Measurements from ENCODE around the gene DDX1. TPM values are rescaled to one million over a fixed set of nuclear protein-coding genes. Genes with fewer than 3 reads are reported as not detected.

Gene DDX1
- polyA plus RNA-seq, 2 donors = 40.8 to 70.0 TPM

DNA sequence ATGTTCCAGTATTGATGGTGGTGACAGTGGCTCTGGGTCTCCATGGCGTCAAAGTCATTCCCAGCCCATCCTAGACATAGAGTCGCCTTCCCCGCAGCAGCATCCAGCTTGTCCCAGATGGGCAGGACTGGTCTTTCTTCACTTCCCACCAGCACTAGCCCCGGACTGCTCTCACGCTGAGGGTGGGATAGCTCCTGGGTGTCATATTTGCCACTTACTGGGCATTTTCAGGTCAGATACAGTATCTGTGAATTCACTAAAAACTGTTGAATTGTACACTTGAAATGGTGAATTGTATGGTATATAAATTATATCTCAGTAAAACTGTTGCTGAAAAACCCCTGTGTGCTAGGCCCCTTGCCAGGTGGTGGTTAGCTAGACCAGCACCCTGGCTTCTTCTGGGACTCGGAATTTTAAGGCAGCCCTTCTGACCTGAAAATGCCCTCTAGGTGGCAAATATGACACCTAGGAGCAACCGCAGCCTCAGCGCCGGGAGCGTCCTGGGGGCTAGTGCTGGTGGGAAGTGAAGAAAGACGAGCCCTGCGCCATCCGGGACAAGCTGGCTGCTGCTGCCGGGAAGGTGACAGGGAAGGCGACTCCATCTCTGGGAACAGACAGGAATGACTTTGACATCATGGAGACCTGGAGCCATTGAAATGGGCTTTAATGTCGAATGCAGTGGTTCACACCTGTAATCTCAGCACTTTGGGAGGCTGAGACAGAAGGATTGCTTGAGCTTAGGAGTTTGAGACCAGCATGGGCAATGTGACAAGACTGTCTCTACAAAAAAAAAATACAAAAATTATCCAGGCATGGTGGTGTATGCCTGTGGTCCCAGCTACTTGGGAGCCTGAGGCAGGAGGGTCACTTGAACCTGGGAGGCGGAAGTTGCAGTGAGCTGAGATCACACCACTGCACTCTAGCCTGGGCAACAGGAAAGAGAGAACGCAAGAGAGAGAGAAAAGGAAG is 56.2 kb downstream of the DDX1 start:
- WGBS, 2 donors = 88% methylated on average over 18 of the region's 18 CpGs
- no peak overlapping the region for H3K27ac ChIP-seq (ENCODE audit: low read depth in 2 of 2, low read length in 1 of 2)
- no peaks in the 10 kb centered on the region for H3K4me1 ChIP-seq (ENCODE audit: control insufficient read depth in 2 of 2, insufficient read depth in 2 of 2, low read length in 1 of 2)
- H3K27me3 ChIP-seq (ENCODE audit: control insufficient read depth in 1 of 2, insufficient read depth in 2 of 2, low read length in 2 of 2) = no peaks in the 10 kb centered on the region
- no peak overlapping the region for H3K4me3 ChIP-seq (ENCODE audit: low read depth in 1 of 2, low read length in 2 of 2)
- H3K9me3 ChIP-seq (ENCODE audit: control insufficient read depth in 2 of 2, insufficient read depth in 1 of 2, low read depth in 1 of 2, low read length in 1 of 2) = no peaks in the 10 kb centered on the region
- no peaks in the 10 kb centered on the region for H3K36me3 ChIP-seq (ENCODE audit: control insufficient read depth in 2 of 2, insufficient read depth in 2 of 2, low read length in 1 of 2)

GRCh38 chr2:15648593-15649525 is 57.2 kb downstream of the DDX1 start:
- 88 to 89% methylated on average over 10 of the region's 10 CpGs for WGBS, 2 donors
- no peak overlapping the region for H3K4me3 ChIP-seq (ENCODE audit: low read depth in 1 of 2, low read length in 2 of 2)
- H3K4me1 ChIP-seq (ENCODE audit: control insufficient read depth in 2 of 2, insufficient read depth in 2 of 2, low read length in 1 of 2) = no peaks in the 10 kb centered on the region
- no peak overlapping the region for H3K27ac ChIP-seq (ENCODE audit: low read depth in 2 of 2, low read length in 1 of 2)
- no peaks in the 10 kb centered on the region for H3K9me3 ChIP-seq (ENCODE audit: control insufficient read depth in 2 of 2, insufficient read depth in 1 of 2, low read depth in 1 of 2, low read length in 1 of 2)
- H3K27me3 ChIP-seq (ENCODE audit: control insufficient read depth in 1 of 2, insufficient read depth in 2 of 2, low read length in 2 of 2) = no peaks in the 10 kb centered on the region
- H3K36me3 ChIP-seq (ENCODE audit: control insufficient read depth in 2 of 2, insufficient read depth in 2 of 2, low read length in 1 of 2) = no peaks in the 10 kb centered on the region

DNA sequence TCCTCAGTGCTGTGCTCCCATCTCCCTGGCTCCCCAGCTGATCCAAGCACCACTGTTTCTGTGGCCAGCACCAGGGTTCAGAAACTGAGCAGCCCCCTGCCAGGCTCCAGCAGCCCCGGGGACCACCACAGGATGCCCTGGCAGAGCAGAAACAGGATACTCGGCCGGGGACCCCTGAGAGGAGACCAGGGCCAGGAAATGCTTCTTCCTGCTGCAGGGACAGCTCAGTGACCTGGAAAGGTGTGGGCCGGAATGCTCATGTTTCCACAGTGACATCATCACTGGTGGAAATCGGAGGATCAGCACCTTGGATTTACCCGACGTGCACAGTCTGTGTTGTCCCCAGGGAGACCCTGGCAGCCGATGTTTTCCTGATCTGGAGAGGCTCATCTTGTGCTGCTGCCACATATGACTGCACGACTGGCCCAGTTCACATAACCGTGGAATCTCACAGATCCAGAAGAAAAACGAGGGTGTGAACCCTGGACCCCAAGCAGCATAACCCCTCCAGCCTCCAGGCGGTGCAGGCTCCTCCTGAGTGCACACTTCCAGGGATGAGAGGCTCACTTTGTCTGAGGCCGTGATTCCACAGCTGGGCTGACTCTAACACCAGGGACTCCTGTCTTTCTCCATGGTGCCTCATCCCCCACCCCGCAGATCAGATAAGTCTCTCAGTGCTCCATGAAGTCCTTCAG is 58.0 kb downstream of the DDX1 start:
- H3K27ac ChIP-seq (ENCODE audit: low read depth in 2 of 2, low read length in 1 of 2) = no peak overlapping the region
- no peaks in the 10 kb centered on the region for H3K27me3 ChIP-seq (ENCODE audit: control insufficient read depth in 1 of 2, insufficient read depth in 2 of 2, low read length in 2 of 2)
- no peaks in the 10 kb centered on the region for H3K4me1 ChIP-seq (ENCODE audit: control insufficient read depth in 2 of 2, insufficient read depth in 2 of 2, low read length in 1 of 2)
- H3K36me3 ChIP-seq (ENCODE audit: control insufficient read depth in 2 of 2, insufficient read depth in 2 of 2, low read length in 1 of 2) = no peaks in the 10 kb centered on the region
- no peaks in the 10 kb centered on the region for H3K9me3 ChIP-seq (ENCODE audit: control insufficient read depth in 2 of 2, insufficient read depth in 1 of 2, low read depth in 1 of 2, low read length in 1 of 2)
- H3K4me3 ChIP-seq (ENCODE audit: low read depth in 1 of 2, low read length in 2 of 2) = no peak overlapping the region
- WGBS, 2 donors = 66 to 73% methylated on average over 14 of the region's 14 CpGs

- Histone ChIP-seq H3K4me1 (ENCODE audit: control insufficient read depth in 2 of 2, insufficient read depth in 2 of 2, low read length in 1 of 2) (no peaks in the 10 kb centered on the region), H3K36me3 (ENCODE audit: control insufficient read depth in 2 of 2, insufficient read depth in 2 of 2, low read length in 1 of 2) (no peaks in the 10 kb centered on the region), H3K27ac (ENCODE audit: low read depth in 2 of 2, low read length in 1 of 2) (no peak overlapping the region), H3K27me3 (ENCODE audit: control insufficient read depth in 1 of 2, insufficient read depth in 2 of 2, low read length in 2 of 2) (no peaks in the 10 kb centered on the region), H3K9me3 (ENCODE audit: control insufficient read depth in 2 of 2, insufficient read depth in 1 of 2, low read depth in 1 of 2, low read length in 1 of 2) (no peaks in the 10 kb centered on the region), H3K4me3 (ENCODE audit: low read depth in 1 of 2, low read length in 2 of 2) (no peak overlapping the region)
- WGBS, 2 donors = 81 to 86% methylated on average over 11 of the region's 11 CpGs
Measured at GRCh38 chr2:15650616-15651366, 59.1 kb downstream of the DDX1 start.

DNA sequence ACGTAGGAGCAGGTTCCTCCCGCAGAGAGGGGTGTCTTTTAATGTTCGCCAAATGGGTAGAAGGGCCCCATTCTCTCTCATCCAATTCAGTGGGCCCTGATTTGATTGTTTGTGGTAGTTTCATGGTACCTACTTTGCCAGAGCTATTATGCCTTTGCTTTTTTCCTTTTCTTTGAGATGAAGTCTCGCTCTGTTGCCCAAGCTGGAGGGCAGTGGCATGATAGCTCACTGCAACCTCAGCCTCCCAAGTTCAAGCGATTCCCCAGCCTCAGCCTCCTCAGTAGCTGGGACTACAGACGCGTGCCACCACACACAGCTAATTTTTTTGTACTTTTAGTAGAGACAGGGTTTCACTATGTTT is 59.7 kb downstream of the DDX1 start:
- H3K36me3 ChIP-seq (ENCODE audit: control insufficient read depth in 2 of 2, insufficient read depth in 2 of 2, low read length in 1 of 2) = no peaks in the 10 kb centered on the region
- no peak overlapping the region for H3K27ac ChIP-seq (ENCODE audit: low read depth in 2 of 2, low read length in 1 of 2)
- no peaks in the 10 kb centered on the region for H3K4me1 ChIP-seq (ENCODE audit: control insufficient read depth in 2 of 2, insufficient read depth in 2 of 2, low read length in 1 of 2)
- WGBS, 2 donors = 95% methylated on average over 7 of the region's 7 CpGs
- no peaks in the 10 kb centered on the region for H3K27me3 ChIP-seq (ENCODE audit: control insufficient read depth in 1 of 2, insufficient read depth in 2 of 2, low read length in 2 of 2)
- H3K9me3 ChIP-seq (ENCODE audit: control insufficient read depth in 2 of 2, insufficient read depth in 1 of 2, low read depth in 1 of 2, low read length in 1 of 2) = no peaks in the 10 kb centered on the region
- H3K4me3 ChIP-seq (ENCODE audit: low read depth in 1 of 2, low read length in 2 of 2) = no peak overlapping the region

- H3K27ac ChIP-seq (ENCODE audit: low read depth in 2 of 2, low read length in 1 of 2) = no peak overlapping the region
- WGBS, 2 donors = 86% methylated on average over 8 of the region's 8 CpGs
- H3K9me3 ChIP-seq (ENCODE audit: control insufficient read depth in 2 of 2, insufficient read depth in 1 of 2, low read depth in 1 of 2, low read length in 1 of 2) = no peaks in the 10 kb centered on the region
Measured at GRCh38 chr2:15652252-15652651, 60.6 kb downstream of the DDX1 start.

DNA sequence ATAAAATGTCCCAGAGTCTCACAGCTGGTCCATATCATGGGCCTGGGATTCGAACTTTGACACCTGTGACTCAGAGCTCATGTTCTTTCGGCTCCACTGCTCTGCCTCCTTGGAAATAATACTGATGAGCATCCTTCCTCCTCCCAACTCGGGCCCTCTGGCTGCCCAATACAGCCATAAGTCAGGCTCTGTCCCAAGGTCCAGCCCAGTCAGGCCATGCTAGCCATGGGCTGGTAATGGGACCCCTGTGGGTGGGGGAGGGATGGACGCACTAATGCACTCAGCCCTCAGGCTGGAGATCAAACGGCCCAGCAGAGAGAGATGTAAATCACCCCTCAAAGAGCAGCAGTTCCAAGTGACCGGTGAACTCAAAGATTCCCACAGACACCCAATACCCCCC is 61.1 kb downstream of the DDX1 start:
- H3K36me3 ChIP-seq (ENCODE audit: control insufficient read depth in 2 of 2, insufficient read depth in 2 of 2, low read length in 1 of 2) = no peaks in the 10 kb centered on the region
- H3K27ac ChIP-seq (ENCODE audit: low read depth in 2 of 2, low read length in 1 of 2) = no peak overlapping the region
- no peaks in the 10 kb centered on the region for H3K4me1 ChIP-seq (ENCODE audit: control insufficient read depth in 2 of 2, insufficient read depth in 2 of 2, low read length in 1 of 2)
- WGBS, 2 donors = 66 to 73% methylated on average over 6 of the region's 6 CpGs
- no peaks in the 10 kb centered on the region for H3K27me3 ChIP-seq (ENCODE audit: control insufficient read depth in 1 of 2, insufficient read depth in 2 of 2, low read length in 2 of 2)
- no peak overlapping the region for H3K4me3 ChIP-seq (ENCODE audit: low read depth in 1 of 2, low read length in 2 of 2)
- no peaks in the 10 kb centered on the region for H3K9me3 ChIP-seq (ENCODE audit: control insufficient read depth in 2 of 2, insufficient read depth in 1 of 2, low read depth in 1 of 2, low read length in 1 of 2)

More at GRCh38 chr2:15652252-15652651, 60.6 kb downstream of the DDX1 start:
- Histone ChIP-seq H3K4me1 (ENCODE audit: control insufficient read depth in 2 of 2, insufficient read depth in 2 of 2, low read length in 1 of 2) (no peaks in the 10 kb centered on the region), H3K4me3 (ENCODE audit: low read depth in 1 of 2, low read length in 2 of 2) (no peak overlapping the region), H3K27me3 (ENCODE audit: control insufficient read depth in 1 of 2, insufficient read depth in 2 of 2, low read length in 2 of 2) (no peaks in the 10 kb centered on the region), H3K36me3 (ENCODE audit: control insufficient read depth in 2 of 2, insufficient read depth in 2 of 2, low read length in 1 of 2) (no peaks in the 10 kb centered on the region)

DNA sequence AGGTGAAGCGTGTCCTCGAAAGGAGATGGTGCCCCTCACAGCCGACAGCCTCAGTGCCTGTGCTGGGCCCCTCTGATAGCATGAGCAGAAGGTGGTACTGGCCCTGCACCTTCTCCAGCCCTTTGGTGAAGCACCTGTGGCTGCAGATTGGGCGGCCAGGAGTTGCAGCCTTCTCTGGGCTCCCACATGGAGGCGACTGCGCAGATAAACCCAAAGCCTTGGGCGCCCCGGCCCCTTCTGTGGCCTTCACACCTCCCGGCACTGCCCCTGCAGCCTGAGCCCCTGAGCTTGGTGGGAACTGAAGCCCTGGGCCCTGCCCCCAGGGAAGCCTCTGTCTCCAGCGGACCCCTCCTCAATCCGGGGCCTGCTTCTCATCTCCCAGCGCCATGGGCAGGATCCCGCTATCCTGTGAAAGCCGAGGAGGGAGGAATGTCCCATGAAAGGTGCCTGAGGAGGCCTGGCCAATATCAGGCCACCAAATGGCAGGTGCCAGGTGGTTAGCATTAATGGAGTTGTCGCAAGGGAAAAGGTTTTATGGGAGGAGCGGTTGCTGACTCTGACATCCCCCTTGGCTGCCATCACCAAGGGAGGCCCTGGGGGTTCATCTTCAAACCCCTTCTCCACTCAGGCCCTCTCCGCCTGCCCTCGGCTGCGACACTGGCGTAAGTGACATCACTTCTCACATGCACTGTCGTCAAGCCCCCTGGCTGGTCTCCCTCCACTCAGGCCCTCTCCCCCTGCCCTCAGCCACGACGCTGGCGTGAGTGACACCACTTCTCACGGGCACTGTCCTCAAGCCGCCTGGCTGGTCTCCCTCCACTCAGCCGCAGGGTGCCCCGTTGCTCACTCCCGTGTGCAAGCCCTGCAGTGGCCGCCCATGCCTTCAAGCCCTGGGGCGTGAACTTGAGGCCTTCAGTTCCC is 62.4 kb downstream of the DDX1 start:
- Histone ChIP-seq H3K4me3 (ENCODE audit: low read depth in 1 of 2, low read length in 2 of 2) (no peak overlapping the region), H3K27me3 (ENCODE audit: control insufficient read depth in 1 of 2, insufficient read depth in 2 of 2, low read length in 2 of 2) (no peaks in the 10 kb centered on the region), H3K27ac (ENCODE audit: low read depth in 2 of 2, low read length in 1 of 2) (no peak overlapping the region), H3K9me3 (ENCODE audit: control insufficient read depth in 2 of 2, insufficient read depth in 1 of 2, low read depth in 1 of 2, low read length in 1 of 2) (no peaks in the 10 kb centered on the region), H3K4me1 (ENCODE audit: control insufficient read depth in 2 of 2, insufficient read depth in 2 of 2, low read length in 1 of 2) (no peaks in the 10 kb centered on the region), H3K36me3 (ENCODE audit: control insufficient read depth in 2 of 2, insufficient read depth in 2 of 2, low read length in 1 of 2) (no peaks in the 10 kb centered on the region)
- WGBS, 2 donors = 92 to 94% methylated on average over 31 of the region's 31 CpGs
